ENCODE measurements around the gene TUBD1. TPM values are rescaled to one million over a fixed set of nuclear protein-coding genes. Genes with fewer than 3 reads are reported as not detected.

The TUBD1 gene
- total and polyA plus RNA-seq, 2 of the 13 experiments (the other 11 are each of a cell fraction or from before 2014, with no cell fraction given), result 18.2 to 25.9 TPM

DNA sequence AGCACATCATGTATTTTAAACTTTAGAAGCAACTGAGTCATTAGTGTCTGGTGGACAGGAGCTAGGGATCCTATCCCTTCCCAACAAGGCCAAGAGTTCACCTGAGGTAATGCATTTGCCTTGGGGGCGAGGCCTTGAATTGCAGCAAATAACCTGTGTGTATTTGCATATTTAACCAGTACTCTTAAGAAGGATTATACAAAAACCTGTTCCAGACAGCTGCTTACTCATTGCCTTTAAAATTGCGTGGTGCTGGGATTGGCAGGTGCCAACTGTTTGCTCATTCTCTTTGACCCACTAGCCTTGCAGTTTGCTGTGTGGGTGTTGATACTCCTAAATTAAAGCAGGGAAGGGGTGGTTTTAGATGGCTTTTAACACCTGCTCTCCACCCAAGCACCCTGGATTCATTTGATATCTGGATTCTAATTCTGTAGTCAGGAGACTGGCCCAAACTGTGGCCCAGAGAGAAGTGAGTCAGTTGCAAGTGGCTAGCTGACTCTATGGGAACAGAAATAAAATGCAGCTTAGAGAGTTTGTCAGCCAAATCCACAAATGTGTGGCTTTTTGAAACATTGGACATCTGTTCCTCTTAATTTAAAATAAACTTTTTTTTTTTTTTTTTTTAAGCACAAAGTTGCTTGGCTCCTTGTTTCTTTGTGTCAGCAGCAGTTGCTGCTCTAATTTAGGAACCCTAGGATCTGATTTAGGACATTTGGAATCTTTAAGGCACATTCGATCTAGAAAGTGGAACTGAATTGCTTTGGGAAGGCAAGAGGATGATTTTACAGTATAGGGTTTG is 46.9 kb downstream of the TUBD1 start (continued):
- TF ChIP-seq, protein P1, sequence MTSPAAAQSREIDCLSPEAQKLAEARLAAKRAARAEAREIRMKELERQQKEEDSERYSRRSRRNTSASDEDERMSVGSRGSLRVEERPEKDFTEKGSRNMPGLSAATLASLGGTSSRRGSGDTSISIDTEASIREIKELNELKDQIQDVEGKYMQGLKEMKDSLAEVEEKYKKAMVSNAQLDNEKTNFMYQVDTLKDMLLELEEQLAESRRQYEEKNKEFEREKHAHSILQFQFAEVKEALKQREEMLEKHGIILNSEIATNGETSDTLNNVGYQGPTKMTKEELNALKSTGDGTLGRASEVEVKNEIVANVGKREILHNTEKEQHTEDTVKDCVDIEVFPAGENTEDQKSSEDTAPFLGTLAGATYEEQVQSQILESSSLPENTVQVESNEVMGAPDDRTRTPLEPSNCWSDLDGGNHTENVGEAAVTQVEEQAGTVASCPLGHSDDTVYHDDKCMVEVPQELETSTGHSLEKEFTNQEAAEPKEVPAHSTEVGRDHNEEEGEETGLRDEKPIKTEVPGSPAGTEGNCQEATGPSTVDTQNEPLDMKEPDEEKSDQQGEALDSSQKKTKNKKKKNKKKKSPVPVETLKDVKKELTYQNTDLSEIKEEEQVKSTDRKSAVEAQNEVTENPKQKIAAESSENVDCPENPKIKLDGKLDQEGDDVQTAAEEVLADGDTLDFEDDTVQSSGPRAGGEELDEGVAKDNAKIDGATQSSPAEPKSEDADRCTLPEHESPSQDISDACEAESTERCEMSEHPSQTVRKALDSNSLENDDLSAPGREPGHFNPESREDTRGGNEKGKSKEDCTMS (CRISPR knock-in tag; conservative IDR thresholded peaks at IDR 0.05), result no peak; the same call in 1 of the 2 replicates
- no peak for TF ChIP-seq MEIS2 (CRISPR knock-in tag; IDR thresholded peaks at IDR 0.05)
- TF ChIP-seq, protein P2, sequence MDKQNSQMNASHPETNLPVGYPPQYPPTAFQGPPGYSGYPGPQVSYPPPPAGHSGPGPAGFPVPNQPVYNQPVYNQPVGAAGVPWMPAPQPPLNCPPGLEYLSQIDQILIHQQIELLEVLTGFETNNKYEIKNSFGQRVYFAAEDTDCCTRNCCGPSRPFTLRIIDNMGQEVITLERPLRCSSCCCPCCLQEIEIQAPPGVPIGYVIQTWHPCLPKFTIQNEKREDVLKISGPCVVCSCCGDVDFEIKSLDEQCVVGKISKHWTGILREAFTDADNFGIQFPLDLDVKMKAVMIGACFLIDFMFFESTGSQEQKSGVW (CRISPR knock-in tag; IDR thresholded peaks at IDR 0.05; ENCODE audit: borderline replicate concordance), result no peak
- TF ChIP-seq ZMYM4 (CRISPR knock-in tag; IDR thresholded peaks at IDR 0.05), result no peak
- no peak; the same call in 1 of the 2 replicates for TF ChIP-seq ZNF331 (CRISPR knock-in tag; IDR thresholded peaks at IDR 0.05)
- no peak for TF ChIP-seq ARID2 (CRISPR knock-in tag; IDR thresholded peaks at IDR 0.05; ENCODE audit: borderline replicate concordance)
- TF ChIP-seq SPEN (CRISPR knock-in tag; IDR thresholded peaks at IDR 0.05; ENCODE audit: low read depth), result no peak
- peak; percentile 9; the same call in 1 of the 2 replicates for TF ChIP-seq PHF8 (CRISPR knock-in tag; IDR thresholded peaks at IDR 0.05)
- TF ChIP-seq, protein P3, sequence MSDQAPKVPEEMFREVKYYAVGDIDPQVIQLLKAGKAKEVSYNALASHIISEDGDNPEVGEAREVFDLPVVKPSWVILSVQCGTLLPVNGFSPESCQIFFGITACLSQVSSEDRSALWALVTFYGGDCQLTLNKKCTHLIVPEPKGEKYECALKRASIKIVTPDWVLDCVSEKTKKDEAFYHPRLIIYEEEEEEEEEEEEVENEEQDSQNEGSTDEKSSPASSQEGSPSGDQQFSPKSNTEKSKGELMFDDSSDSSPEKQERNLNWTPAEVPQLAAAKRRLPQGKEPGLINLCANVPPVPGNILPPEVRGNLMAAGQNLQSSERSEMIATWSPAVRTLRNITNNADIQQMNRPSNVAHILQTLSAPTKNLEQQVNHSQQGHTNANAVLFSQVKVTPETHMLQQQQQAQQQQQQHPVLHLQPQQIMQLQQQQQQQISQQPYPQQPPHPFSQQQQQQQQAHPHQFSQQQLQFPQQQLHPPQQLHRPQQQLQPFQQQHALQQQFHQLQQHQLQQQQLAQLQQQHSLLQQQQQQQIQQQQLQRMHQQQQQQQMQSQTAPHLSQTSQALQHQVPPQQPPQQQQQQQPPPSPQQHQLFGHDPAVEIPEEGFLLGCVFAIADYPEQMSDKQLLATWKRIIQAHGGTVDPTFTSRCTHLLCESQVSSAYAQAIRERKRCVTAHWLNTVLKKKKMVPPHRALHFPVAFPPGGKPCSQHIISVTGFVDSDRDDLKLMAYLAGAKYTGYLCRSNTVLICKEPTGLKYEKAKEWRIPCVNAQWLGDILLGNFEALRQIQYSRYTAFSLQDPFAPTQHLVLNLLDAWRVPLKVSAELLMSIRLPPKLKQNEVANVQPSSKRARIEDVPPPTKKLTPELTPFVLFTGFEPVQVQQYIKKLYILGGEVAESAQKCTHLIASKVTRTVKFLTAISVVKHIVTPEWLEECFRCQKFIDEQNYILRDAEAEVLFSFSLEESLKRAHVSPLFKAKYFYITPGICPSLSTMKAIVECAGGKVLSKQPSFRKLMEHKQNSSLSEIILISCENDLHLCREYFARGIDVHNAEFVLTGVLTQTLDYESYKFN (CRISPR knock-in tag; conservative IDR thresholded peaks at IDR 0.05), result peak; percentile 49
- peak; percentile 55; the same call in 1 of the 2 replicates for TF ChIP-seq ZNF205 (CRISPR knock-in tag; IDR thresholded peaks at IDR 0.05)
- no peak for TF ChIP-seq WIZ (CRISPR knock-in tag; IDR thresholded peaks at IDR 0.05)
- peak; percentile 64; the same call in 1 of the 2 replicates for TF ChIP-seq TGIF2 (CRISPR knock-in tag; IDR thresholded peaks at IDR 0.05)
- TF ChIP-seq ZNF496 (CRISPR knock-in tag; IDR thresholded peaks at IDR 0.05; ENCODE audit: insufficient replicate concordance), result no peak
- TF ChIP-seq MTA1 (CRISPR knock-in tag; IDR thresholded peaks at IDR 0.05; ENCODE audit: borderline replicate concordance), result no peak
- no peak for TF ChIP-seq ZNF264 (CRISPR knock-in tag; IDR thresholded peaks at IDR 0.05)
- no peak for TF ChIP-seq XBP1 (CRISPR knock-in tag; IDR thresholded peaks at IDR 0.05)
- TF ChIP-seq, protein P4, sequence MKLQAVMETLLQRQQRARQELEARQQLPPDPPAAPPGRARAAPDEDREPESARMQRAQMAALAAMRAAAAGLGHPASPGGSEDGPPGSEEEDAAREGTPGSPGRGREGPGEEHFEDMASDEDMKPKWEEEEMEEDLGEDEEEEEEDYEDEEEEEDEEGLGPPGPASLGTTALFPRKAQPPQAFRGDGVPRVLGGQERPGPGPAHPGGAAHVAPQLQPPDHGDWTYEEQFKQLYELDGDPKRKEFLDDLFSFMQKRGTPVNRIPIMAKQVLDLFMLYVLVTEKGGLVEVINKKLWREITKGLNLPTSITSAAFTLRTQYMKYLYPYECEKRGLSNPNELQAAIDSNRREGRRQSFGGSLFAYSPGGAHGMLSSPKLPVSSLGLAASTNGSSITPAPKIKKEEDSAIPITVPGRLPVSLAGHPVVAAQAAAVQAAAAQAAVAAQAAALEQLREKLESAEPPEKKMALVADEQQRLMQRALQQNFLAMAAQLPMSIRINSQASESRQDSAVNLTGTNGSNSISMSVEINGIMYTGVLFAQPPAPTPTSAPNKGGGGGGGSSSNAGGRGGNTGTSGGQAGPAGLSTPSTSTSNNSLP (IDR thresholded peaks at IDR 0.05; ENCODE audit: low read depth, low read length), result peak; percentile 39; the same call in 1 of the 2 replicates
- TF ChIP-seq ZNF615 (CRISPR knock-in tag; IDR thresholded peaks at IDR 0.05; ENCODE audit: borderline replicate concordance), result no peak
- no peak for TF ChIP-seq CREM (IDR thresholded peaks at IDR 0.05)
- TF ChIP-seq CREM (CRISPR knock-in tag; IDR thresholded peaks at IDR 0.05), result no peak
